PFSK-1 (cell line): ENCODE results near the gene KPNB1.

Experiments used
- FOXP2 ChIP-seq: optimal IDR thresholded peaks from 2 replicates; pipeline ENCODE3; 2011; ENCODE audit warnings: borderline replicate concordance, control low read depth, inconsistent platforms; ENCODE audit not compliant: insufficient read depth; ENCODE audit errors: extremely low read length, extremely low read depth
- POLR2AphosphoS5 ChIP-seq: IDR thresholded peaks from 2 replicates; pipeline ENCODE4 v1.6.1; 2012; ENCODE audit warnings: low read depth, mild to moderate bottlenecking, control low read depth, low read length, moderate library complexity
- REST ChIP-seq, 2 experiments: IDR thresholded peaks; 2 replicates each; pipeline versions ENCODE4 v1.6.1 to v1.8.0; 2011 to 2012; ENCODE audit warnings: low read depth in 2 of 2, low read length in 2 of 2, control low read depth in 1 of 2, inconsistent platforms in 1 of 2, mild to moderate bottlenecking in 1 of 2, moderate library complexity in 1 of 2; ENCODE audit not compliant: insufficient read depth in 1 of 2
- SIN3A ChIP-seq: IDR thresholded peaks from 2 replicates; pipeline ENCODE4 v1.6.1; 2012; ENCODE audit warnings: mild to moderate bottlenecking, low read length, moderate library complexity, borderline replicate concordance; ENCODE audit not compliant: insufficient read depth
- TAF1 ChIP-seq: IDR thresholded peaks from 2 replicates; pipeline ENCODE4 v1.6.1; 2012; ENCODE audit warnings: low read length, control low read depth, borderline replicate concordance; ENCODE audit not compliant: insufficient read depth

The KPNB1 gene

GRCh38 chr17:47633996-47634395 lies 15.7 kb upstream of the KPNB1 start:
- TF ChIP-seq TAF1, result no peak
- no peak for TF ChIP-seq FOXP2
- TF ChIP-seq SIN3A, result no peak
- no peak for TF ChIP-seq POLR2AphosphoS5
- TF ChIP-seq REST (IDR thresholded peaks at IDR 0.05; ENCODE audit: insufficient read depth in 1 of 2, low read depth in 2 of 2, low read length in 2 of 2), result no peak

- no peak for TF ChIP-seq SIN3A
- no peak for TF ChIP-seq POLR2AphosphoS5
- no peak for TF ChIP-seq TAF1
- TF ChIP-seq REST (IDR thresholded peaks at IDR 0.05; ENCODE audit: insufficient read depth in 1 of 2, low read depth in 2 of 2, low read length in 2 of 2), result no peak
- no peak for TF ChIP-seq FOXP2
Measured at GRCh38 chr17:47634870-47635269, 14.8 kb upstream of the KPNB1 start.

GRCh38 chr17:47635734-47636133 lies 14.0 kb upstream of the KPNB1 start:
- TF ChIP-seq FOXP2, result no peak

GRCh38 chr17:47636273-47637030 lies 13.3 kb upstream of the KPNB1 start:
- no peak for TF ChIP-seq TAF1
- TF ChIP-seq SIN3A, result no peak
- no peak for TF ChIP-seq REST (IDR thresholded peaks at IDR 0.05; ENCODE audit: insufficient read depth in 1 of 2, low read depth in 2 of 2, low read length in 2 of 2)
- TF ChIP-seq POLR2AphosphoS5, result no peak
- no peak for TF ChIP-seq FOXP2

- TF ChIP-seq FOXP2, result no peak
Measured at GRCh38 chr17:47638903-47639302, 10.8 kb upstream of the KPNB1 start.

- TF ChIP-seq REST (IDR thresholded peaks at IDR 0.05; ENCODE audit: insufficient read depth in 1 of 2, low read depth in 2 of 2, low read length in 2 of 2) (no peak), SIN3A (no peak), POLR2AphosphoS5 (no peak), FOXP2 (no peak), TAF1 (no peak)
Measured at GRCh38 chr17:47640076-47640475, 9.6 kb upstream of the KPNB1 start.
